ENCODE data around the gene QKI.

The QKI gene

GRCh38 chr6:163538331-163538730, 123.8 kb downstream of the QKI start:
- H3K4me1 ChIP-seq (ENCODE audit: control insufficient read depth in 1 of 2, insufficient read depth in 2 of 2, low read length in 2 of 2) = no peaks in the 10 kb centered on the region
- no peaks in the 10 kb centered on the region for H3K36me3 ChIP-seq (ENCODE audit: control insufficient read depth in 1 of 2, insufficient read depth in 2 of 2, low read length in 2 of 2)
- no peaks in the 10 kb centered on the region for H3K27me3 ChIP-seq (ENCODE audit: control insufficient read depth in 1 of 2, insufficient read depth in 2 of 2, low read length in 2 of 2)
- H3K9me3 ChIP-seq (ENCODE audit: control insufficient read depth in 1 of 2, low read length in 2 of 2) = no peaks in the 10 kb centered on the region
- no peak overlapping the region for H3K27ac ChIP-seq (ENCODE audit: low read depth, low read length)
- H3K9ac ChIP-seq (ENCODE audit: low read depth in 1 of 2, low read length in 2 of 2) = no peak overlapping the region
- no peak overlapping the region for H3K4me3 ChIP-seq (ENCODE audit: low read depth in 1 of 2, low read length in 2 of 2)

- no peak overlapping the region for H3K4me3 ChIP-seq (ENCODE audit: low read depth in 1 of 2, low read length in 2 of 2)
- H3K9me3 ChIP-seq (ENCODE audit: control insufficient read depth in 1 of 2, low read length in 2 of 2) = no peaks in the 10 kb centered on the region
- no peak overlapping the region for H3K9ac ChIP-seq (ENCODE audit: low read depth in 1 of 2, low read length in 2 of 2)
- no peaks in the 10 kb centered on the region for H3K27me3 ChIP-seq (ENCODE audit: control insufficient read depth in 1 of 2, insufficient read depth in 2 of 2, low read length in 2 of 2)
- no peak overlapping the region for H3K27ac ChIP-seq (ENCODE audit: low read depth, low read length)
- no peaks in the 10 kb centered on the region for H3K36me3 ChIP-seq (ENCODE audit: control insufficient read depth in 1 of 2, insufficient read depth in 2 of 2, low read length in 2 of 2)
- no peaks in the 10 kb centered on the region for H3K4me1 ChIP-seq (ENCODE audit: control insufficient read depth in 1 of 2, insufficient read depth in 2 of 2, low read length in 2 of 2)
Measured at GRCh38 chr6:163539101-163539762, 124.7 kb downstream of the QKI start.

DNA sequence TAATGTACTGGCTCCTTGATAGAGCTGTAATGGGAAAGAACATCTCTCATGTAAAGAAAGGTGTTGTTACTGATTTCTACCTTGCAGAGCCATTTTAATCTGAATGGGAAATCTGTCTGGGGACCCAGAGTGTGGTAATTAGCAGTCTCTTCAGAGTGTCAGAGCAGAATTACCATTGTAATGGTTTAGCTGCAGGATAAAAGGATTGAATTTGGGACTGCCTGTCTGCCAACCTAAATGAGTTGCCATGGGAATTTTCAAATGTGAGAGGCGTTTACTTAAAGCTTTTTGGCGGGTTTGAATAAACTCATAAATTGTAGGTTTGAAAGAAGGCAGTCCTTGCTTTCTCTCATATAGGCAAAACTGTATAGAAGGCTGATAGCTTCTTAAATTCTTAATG, 128.8 kb downstream of the QKI start:
- no peak overlapping the region for H3K27ac ChIP-seq (ENCODE audit: low read depth, low read length)
- no peaks in the 10 kb centered on the region for H3K9me3 ChIP-seq (ENCODE audit: control insufficient read depth in 1 of 2, low read length in 2 of 2)
- no peaks in the 10 kb centered on the region for H3K4me1 ChIP-seq (ENCODE audit: control insufficient read depth in 1 of 2, insufficient read depth in 2 of 2, low read length in 2 of 2)
- no peak overlapping the region for H3K4me3 ChIP-seq (ENCODE audit: low read depth in 1 of 2, low read length in 2 of 2)
- no peak overlapping the region for H3K9ac ChIP-seq (ENCODE audit: low read depth in 1 of 2, low read length in 2 of 2)
- H3K27me3 ChIP-seq (ENCODE audit: control insufficient read depth in 1 of 2, insufficient read depth in 2 of 2, low read length in 2 of 2) = no peaks in the 10 kb centered on the region
- no peaks in the 10 kb centered on the region for H3K36me3 ChIP-seq (ENCODE audit: control insufficient read depth in 1 of 2, insufficient read depth in 2 of 2, low read length in 2 of 2)

DNA sequence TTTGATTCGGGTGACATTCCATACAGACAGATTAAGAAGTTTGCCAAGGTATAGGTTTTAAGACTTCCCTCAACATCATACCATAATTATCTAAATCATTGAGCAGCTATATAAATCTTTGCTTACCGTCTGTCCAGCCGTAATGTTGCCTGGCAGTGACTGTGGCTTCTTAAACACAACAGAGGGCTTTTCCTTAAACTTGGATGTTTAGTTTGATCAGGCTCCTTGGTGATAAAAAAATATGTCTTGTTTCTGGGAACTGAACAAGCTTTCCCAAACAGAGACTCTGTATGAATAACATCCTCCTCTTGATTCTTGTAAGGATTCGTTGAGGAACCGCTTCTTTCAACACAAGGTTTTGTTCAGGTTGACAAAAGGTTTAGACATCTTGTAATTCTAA, 130.9 kb downstream of the QKI start:
- Histone ChIP-seq H3K9ac (ENCODE audit: low read depth in 1 of 2, low read length in 2 of 2) (no peak overlapping the region), H3K9me3 (ENCODE audit: control insufficient read depth in 1 of 2, low read length in 2 of 2) (no peaks in the 10 kb centered on the region), H3K4me3 (ENCODE audit: low read depth in 1 of 2, low read length in 2 of 2) (no peak overlapping the region), H3K4me1 (ENCODE audit: control insufficient read depth in 1 of 2, insufficient read depth in 2 of 2, low read length in 2 of 2) (no peaks in the 10 kb centered on the region), H3K36me3 (ENCODE audit: control insufficient read depth in 1 of 2, insufficient read depth in 2 of 2, low read length in 2 of 2) (no peaks in the 10 kb centered on the region), H3K27ac (ENCODE audit: low read depth, low read length) (no peak overlapping the region), H3K27me3 (ENCODE audit: control insufficient read depth in 1 of 2, insufficient read depth in 2 of 2, low read length in 2 of 2) (no peaks in the 10 kb centered on the region)

DNA sequence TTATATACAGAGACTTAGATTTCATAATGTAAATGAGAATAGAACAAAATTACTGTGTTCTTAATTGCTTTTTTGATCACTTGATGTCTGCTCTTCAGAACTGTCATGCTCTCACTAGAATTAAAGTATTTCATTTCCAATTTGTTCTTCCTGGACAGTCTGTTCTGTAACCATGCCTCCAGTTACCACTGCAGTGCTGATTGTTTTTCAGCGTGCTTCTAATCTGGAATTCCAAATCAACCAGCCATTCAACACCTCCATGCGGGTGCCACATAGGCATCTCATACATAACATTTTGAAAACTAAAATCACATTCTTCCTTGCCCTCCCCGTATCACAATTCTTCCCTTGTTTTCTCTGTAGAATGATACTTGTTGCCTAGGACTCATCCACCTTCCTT, 132.8 kb downstream of the QKI start:
- no peaks in the 10 kb centered on the region for H3K36me3 ChIP-seq (ENCODE audit: control insufficient read depth in 1 of 2, insufficient read depth in 2 of 2, low read length in 2 of 2)
- H3K9me3 ChIP-seq (ENCODE audit: control insufficient read depth in 1 of 2, low read length in 2 of 2) = no peaks in the 10 kb centered on the region
- H3K27me3 ChIP-seq (ENCODE audit: control insufficient read depth in 1 of 2, insufficient read depth in 2 of 2, low read length in 2 of 2) = no peaks in the 10 kb centered on the region
- no peak overlapping the region for H3K4me3 ChIP-seq (ENCODE audit: low read depth in 1 of 2, low read length in 2 of 2)
- H3K27ac ChIP-seq (ENCODE audit: low read depth, low read length) = no peak overlapping the region
- no peak overlapping the region for H3K9ac ChIP-seq (ENCODE audit: low read depth in 1 of 2, low read length in 2 of 2)
- H3K4me1 ChIP-seq (ENCODE audit: control insufficient read depth in 1 of 2, insufficient read depth in 2 of 2, low read length in 2 of 2) = no peaks in the 10 kb centered on the region

DNA sequence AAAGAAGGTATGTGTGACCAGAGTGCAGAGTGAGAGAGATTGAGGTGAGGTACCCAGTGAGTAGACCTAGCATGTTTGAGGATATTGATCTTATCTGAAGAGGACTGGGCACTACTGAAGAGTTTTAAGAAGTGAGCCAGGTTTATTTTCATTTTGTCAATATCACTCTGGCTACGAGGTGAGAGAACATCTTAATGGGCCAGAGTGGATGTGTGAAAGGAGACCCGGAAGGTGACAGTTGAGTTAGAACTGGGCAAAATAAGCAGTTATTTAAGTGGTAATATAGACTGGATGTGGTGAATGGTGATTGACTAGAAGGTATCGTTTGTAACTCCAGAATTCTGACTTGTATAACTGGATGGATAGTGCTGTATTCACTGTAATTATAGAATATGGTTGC, 134.1 kb downstream of the QKI start:
- no peaks in the 10 kb centered on the region for H3K4me1 ChIP-seq (ENCODE audit: control insufficient read depth in 1 of 2, insufficient read depth in 2 of 2, low read length in 2 of 2)
- H3K27ac ChIP-seq (ENCODE audit: low read depth, low read length) = no peak overlapping the region
- no peaks in the 10 kb centered on the region for H3K36me3 ChIP-seq (ENCODE audit: control insufficient read depth in 1 of 2, insufficient read depth in 2 of 2, low read length in 2 of 2)
- H3K27me3 ChIP-seq (ENCODE audit: control insufficient read depth in 1 of 2, insufficient read depth in 2 of 2, low read length in 2 of 2) = no peaks in the 10 kb centered on the region
- no peak overlapping the region for H3K4me3 ChIP-seq (ENCODE audit: low read depth in 1 of 2, low read length in 2 of 2)
- no peak overlapping the region for H3K9ac ChIP-seq (ENCODE audit: low read depth in 1 of 2, low read length in 2 of 2)
- H3K9me3 ChIP-seq (ENCODE audit: control insufficient read depth in 1 of 2, low read length in 2 of 2) = no peaks in the 10 kb centered on the region

GRCh38 chr6:163554032-163554431, 139.5 kb downstream of the QKI start:
- Histone ChIP-seq H3K27me3 (ENCODE audit: control insufficient read depth in 1 of 2, insufficient read depth in 2 of 2, low read length in 2 of 2) (no peaks in the 10 kb centered on the region), H3K27ac (ENCODE audit: low read depth, low read length) (no peak overlapping the region), H3K9ac (ENCODE audit: low read depth in 1 of 2, low read length in 2 of 2) (no peak overlapping the region), H3K4me1 (ENCODE audit: control insufficient read depth in 1 of 2, insufficient read depth in 2 of 2, low read length in 2 of 2) (no peaks in the 10 kb centered on the region), H3K9me3 (ENCODE audit: control insufficient read depth in 1 of 2, low read length in 2 of 2) (no peaks in the 10 kb centered on the region), H3K4me3 (ENCODE audit: low read depth in 1 of 2, low read length in 2 of 2) (no peak overlapping the region), H3K36me3 (ENCODE audit: control insufficient read depth in 1 of 2, insufficient read depth in 2 of 2, low read length in 2 of 2) (peaks cover 0 to 3% of the 10 kb centered on the region in 2 donors)

DNA sequence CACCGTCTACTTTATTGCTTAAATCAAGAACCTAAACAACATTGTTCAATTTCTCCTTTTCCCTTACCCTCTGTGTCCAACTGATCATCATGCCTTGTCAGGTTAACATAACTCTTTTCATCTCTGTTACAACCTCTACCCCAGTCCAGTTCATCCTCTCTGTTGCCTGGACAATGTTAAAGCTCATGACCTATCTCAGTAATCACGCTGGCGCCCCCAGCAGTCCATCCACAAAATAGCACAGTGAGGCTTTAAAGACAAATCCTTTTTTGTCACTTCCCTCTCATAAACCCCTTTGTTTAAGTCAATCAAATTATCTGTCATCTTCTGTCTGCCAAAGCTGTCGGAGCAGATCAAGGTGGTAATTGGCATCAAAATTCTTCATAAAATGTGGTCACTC, 140.1 kb downstream of the QKI start:
- Histone ChIP-seq H3K9me3 (ENCODE audit: control insufficient read depth in 1 of 2, low read length in 2 of 2) (no peaks in the 10 kb centered on the region), H3K27me3 (ENCODE audit: control insufficient read depth in 1 of 2, insufficient read depth in 2 of 2, low read length in 2 of 2) (no peaks in the 10 kb centered on the region), H3K4me1 (ENCODE audit: control insufficient read depth in 1 of 2, insufficient read depth in 2 of 2, low read length in 2 of 2) (no peaks in the 10 kb centered on the region), H3K4me3 (ENCODE audit: low read depth in 1 of 2, low read length in 2 of 2) (no peak overlapping the region), H3K9ac (ENCODE audit: low read depth in 1 of 2, low read length in 2 of 2) (no peak overlapping the region), H3K36me3 (ENCODE audit: control insufficient read depth in 1 of 2, insufficient read depth in 2 of 2, low read length in 2 of 2) (peaks cover 0 to 3% of the 10 kb centered on the region in 2 donors), H3K27ac (ENCODE audit: low read depth, low read length) (no peak overlapping the region)

GRCh38 chr6:163559661-163560060, 145.1 kb downstream of the QKI start:
- peaks cover 5 to 6% of the 10 kb centered on the region in 2 donors for H3K36me3 ChIP-seq (ENCODE audit: control insufficient read depth in 1 of 2, insufficient read depth in 2 of 2, low read length in 2 of 2)
- H3K9me3 ChIP-seq (ENCODE audit: control insufficient read depth in 1 of 2, low read length in 2 of 2) = no peaks in the 10 kb centered on the region
- H3K9ac ChIP-seq (ENCODE audit: low read depth in 1 of 2, low read length in 2 of 2) = no peak overlapping the region
- no peaks in the 10 kb centered on the region for H3K27me3 ChIP-seq (ENCODE audit: control insufficient read depth in 1 of 2, insufficient read depth in 2 of 2, low read length in 2 of 2)
- H3K4me3 ChIP-seq (ENCODE audit: low read depth in 1 of 2, low read length in 2 of 2) = no peak overlapping the region
- H3K27ac ChIP-seq (ENCODE audit: low read depth, low read length) = no peak overlapping the region
- no peaks in the 10 kb centered on the region for H3K4me1 ChIP-seq (ENCODE audit: control insufficient read depth in 1 of 2, insufficient read depth in 2 of 2, low read length in 2 of 2)

DNA sequence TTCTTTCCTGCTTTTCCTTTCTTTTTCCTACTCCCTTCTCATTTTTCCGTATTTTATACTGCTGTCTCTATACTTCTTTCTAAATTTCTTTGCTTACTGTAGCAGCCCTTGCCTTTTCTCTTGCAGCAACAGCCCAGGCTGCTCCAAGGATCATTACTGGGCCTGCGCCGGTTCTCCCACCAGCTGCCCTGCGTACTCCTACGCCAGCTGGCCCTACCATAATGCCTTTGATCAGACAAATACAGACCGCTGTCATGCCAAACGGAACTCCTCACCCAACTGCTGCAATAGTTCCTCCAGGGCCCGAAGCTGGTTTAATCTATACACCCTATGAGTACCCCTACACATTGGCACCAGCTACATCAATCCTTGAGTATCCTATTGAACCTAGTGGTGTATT, 148.8 kb downstream of the QKI start:
- Histone ChIP-seq H3K27me3 (ENCODE audit: control insufficient read depth in 1 of 2, insufficient read depth in 2 of 2, low read length in 2 of 2) (no peaks in the 10 kb centered on the region), H3K36me3 (ENCODE audit: control insufficient read depth in 1 of 2, insufficient read depth in 2 of 2, low read length in 2 of 2) (peaks cover 5 to 6% of the 10 kb centered on the region in 2 donors), H3K9ac (ENCODE audit: low read depth in 1 of 2, low read length in 2 of 2) (no peak overlapping the region), H3K9me3 (ENCODE audit: control insufficient read depth in 1 of 2, low read length in 2 of 2) (no peaks in the 10 kb centered on the region), H3K4me3 (ENCODE audit: low read depth in 1 of 2, low read length in 2 of 2) (no peak overlapping the region), H3K27ac (ENCODE audit: low read depth, low read length) (no peak overlapping the region), H3K4me1 (ENCODE audit: control insufficient read depth in 1 of 2, insufficient read depth in 2 of 2, low read length in 2 of 2) (no peaks in the 10 kb centered on the region)

DNA sequence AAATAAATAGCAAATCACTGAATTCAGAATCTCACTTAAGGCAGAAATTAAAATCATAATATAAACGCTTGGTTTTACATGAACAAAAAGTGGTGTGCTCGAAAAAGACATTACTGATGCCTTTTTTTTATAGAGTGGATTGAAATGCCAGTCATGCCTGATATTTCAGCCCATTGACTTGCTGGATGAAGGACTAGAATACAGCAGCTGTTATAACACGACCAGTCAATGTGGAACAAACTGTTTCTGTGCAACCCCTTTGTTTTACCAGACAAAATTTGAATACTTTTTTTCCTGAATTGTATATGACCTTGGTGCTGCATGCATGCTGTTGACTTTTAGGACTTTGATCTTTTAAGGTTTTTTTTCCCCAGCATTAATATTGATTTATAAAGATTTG, 150.0 kb downstream of the QKI start:
- no peaks in the 10 kb centered on the region for H3K27me3 ChIP-seq (ENCODE audit: control insufficient read depth in 1 of 2, insufficient read depth in 2 of 2, low read length in 2 of 2)
- H3K4me3 ChIP-seq (ENCODE audit: low read depth in 1 of 2, low read length in 2 of 2) = no peak overlapping the region
- H3K36me3 ChIP-seq (ENCODE audit: control insufficient read depth in 1 of 2, insufficient read depth in 2 of 2, low read length in 2 of 2) = peaks cover 3 to 5% of the 10 kb centered on the region in 2 donors
- no peaks in the 10 kb centered on the region for H3K9me3 ChIP-seq (ENCODE audit: control insufficient read depth in 1 of 2, low read length in 2 of 2)
- no peak overlapping the region for H3K27ac ChIP-seq (ENCODE audit: low read depth, low read length)
- H3K9ac ChIP-seq (ENCODE audit: low read depth in 1 of 2, low read length in 2 of 2) = no peak overlapping the region
- no peaks in the 10 kb centered on the region for H3K4me1 ChIP-seq (ENCODE audit: control insufficient read depth in 1 of 2, insufficient read depth in 2 of 2, low read length in 2 of 2)
